ENCODE data around the gene DNAJC8.

DNAJC8 gene

DNA sequence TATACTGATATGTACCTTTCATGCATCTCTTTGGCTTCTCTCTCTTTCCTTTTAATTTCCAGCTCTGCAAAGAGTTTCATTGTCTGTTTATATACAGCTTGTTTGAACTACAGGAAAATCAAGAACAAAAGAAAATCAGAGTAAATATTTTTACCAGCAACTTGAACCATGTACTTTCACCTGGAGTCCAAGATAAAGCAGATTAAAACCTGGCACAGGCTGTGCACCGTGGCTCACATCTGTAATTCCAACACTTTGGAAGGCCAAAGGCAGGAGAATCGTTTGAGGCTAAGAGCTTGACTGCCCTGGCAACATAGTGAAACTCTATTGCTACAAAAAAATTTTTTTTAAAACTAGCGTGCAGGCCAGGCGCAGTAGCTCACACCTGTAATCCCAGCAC, 27.6 kb downstream of the DNAJC8 start:
- no peak overlapping the region for H3K4me3 ChIP-seq (ENCODE audit: low read depth, low read length)

DNA sequence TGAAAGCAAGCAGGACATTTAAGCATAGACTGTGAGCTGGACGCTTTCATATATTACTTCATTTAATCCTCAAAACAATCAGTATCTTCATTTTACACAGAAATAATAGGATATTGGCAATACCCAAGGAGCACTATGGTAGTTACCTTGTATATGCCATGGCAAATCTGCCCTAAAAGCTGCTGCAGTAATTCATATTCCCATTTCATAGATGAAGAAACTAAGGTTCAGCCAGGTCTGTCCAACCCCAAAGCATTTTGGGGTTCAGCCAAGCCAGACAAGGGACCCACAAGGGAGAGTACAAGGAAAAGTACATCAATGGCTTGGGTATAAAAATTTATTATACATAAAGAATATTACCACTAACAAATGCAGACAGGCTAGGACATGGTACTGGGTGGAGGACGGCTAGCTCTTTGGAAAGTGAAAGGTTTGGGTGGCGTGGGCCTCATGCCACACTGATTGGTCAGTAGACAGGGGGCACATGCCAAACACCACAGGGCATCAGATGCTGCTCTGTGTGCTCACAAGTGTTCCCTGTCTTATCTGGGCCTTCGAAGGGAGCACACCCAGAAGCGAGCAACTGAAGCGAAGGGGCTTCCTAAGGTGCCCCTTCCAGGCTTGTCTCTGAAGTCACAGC, 32.5 kb downstream of the DNAJC8 start:
- no peak overlapping the region for H3K4me3 ChIP-seq (ENCODE audit: low read depth, low read length)

DNA sequence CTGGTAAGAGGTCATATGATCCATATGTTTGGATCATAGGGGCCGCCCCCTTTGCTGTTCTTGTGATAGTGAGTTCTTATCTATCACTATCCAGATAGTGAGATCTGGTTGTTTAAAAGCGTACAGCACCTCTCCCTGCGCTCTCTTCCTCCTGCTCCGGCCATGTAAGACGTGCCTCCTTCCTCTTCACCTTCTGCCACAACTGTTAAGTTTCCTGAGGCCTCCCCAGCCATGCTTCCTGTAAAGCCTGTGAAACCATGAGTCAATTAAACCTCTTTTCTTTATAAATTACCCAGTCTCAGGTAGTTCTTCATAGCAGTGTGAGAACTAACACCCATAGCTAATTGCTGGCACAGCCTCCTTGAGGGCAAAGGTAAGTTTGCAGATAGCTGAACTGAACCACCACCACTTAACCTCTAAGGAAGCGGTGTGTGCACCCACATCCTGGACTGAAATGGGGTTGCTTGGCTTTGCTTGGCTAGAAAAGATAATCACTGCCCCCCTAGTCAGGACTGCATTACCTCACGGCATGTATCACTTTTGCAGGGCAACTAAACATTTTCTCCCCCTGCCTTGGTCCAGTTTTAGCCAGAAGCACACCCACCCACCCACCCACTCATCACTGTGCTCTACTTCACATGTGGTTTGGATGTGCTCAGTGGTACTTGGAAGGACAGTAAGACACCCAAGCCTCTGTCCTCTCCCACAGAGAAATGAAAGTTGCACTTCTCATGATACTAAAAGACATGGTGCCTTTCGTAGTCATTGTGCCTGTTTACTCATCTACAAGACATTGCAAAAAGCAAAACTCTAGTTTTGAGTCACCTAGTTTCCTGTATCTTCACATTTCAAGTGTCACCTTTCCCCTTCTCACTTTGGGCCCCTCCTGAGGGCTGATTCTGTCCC, 33.2 kb downstream of the DNAJC8 start:
- H3K4me3 ChIP-seq (ENCODE audit: low read depth, low read length) = no peak overlapping the region

DNA sequence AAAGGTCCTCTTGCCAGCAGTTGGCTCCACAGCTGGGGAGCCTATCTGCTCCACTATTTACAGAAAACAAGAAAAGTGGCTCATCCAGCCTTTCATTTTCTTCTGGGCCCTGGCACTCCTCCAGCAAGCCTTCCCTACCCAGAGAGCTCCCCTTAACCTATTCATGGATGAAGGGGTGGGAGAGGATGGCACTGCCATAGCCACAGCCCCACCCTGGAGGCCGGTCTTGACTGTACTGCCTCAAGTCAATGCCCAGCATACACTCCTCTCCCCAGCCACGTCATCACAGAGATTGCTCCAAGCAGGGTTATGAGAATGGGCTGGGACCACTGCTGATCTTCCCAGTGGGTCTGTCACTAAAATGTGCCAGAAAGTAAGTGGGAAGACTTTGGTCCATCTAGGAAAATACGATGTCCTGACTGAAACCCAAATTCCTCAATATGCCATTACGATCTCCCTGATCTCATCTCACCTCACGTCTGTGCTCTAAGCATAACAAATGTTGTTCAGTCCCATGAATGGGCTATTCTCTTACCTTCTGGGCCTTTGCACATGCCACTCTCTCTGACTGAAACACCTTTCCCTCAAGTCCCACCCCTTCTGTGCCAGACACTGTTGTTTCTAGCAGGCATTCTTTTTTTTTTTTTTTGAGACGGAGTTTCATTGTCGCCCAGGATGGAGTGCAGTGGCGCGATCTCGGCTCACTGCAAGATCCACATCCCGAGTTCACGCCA, 35.0 kb downstream of the DNAJC8 start:
- H3K4me3 ChIP-seq (ENCODE audit: low read depth, low read length) = no peak overlapping the region

DNA sequence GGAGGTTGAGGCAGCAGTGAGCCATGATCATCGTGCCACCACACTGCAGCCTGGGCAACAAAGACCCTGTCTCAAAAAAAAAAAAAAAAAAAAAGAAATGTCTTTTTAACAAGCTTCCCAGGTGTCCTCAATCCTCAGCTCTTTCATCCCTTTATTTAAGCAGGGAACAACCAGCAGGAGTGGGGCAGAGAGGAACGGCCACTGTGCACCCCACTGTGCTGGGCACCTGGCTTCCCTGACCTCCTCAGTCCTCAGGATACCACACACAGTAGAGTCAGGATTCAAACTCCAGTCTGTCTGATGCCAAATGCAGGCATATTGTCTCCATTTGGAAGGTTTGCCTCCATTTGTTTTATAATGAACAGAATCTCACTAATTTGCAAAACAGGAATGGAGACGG, 36.5 kb downstream of the DNAJC8 start:
- H3K4me3 ChIP-seq (ENCODE audit: low read depth, low read length) = no peak overlapping the region

DNA sequence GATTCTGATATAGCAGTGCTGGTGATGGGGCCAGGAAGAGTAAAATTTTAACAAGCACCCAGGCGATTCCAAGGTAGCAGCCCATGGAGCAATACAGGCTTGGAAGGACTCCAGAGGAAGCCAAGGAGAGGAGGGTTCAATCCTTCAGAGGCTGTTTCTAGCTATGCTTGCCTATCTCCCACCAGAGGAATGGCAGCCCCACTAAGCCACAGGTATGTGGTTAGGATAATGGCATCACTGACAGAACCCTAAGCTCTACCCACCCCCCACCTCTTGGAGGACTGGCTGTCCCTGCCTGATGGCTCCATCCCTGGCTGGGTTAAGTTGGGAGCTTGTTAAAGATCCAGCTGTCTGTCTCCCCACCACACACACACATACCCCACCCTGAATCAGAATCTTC, 37.0 kb downstream of the DNAJC8 start:
- no peak overlapping the region for H3K4me3 ChIP-seq (ENCODE audit: low read depth, low read length)

DNA sequence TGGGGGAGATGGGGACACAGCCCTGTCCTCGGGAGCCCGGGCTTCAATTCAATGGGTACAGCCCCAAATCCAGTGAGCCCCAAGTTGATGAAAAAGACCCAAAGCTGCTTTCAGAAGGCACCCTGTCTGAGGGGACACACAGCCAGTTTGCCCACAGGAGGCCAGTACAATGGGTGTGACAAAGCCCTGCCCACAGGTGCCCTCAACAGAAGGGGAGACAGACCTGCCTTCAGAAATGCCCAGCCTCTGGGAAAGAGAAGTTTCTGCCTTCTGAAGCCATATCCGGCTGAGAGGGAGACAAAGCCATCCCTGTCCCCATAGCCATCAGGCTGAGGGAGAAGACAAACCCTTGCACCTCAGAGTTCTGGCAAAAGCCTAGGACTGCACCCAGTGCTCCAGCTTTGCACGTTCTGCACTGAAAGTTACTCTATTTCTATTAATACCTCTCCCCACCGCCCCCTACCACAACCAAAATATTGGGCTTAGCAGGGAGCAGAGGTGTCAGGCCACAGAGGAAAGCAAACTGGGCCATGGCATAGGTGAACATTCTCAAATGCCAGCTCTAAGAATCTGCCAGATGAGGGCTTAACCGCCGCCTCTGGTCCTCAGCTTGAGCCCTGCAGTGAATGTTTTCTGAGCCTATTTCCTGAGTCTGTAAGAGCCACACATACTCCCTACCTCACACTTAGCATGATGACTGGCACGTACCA, 38.3 kb downstream of the DNAJC8 start:
- no peak overlapping the region for H3K4me3 ChIP-seq (ENCODE audit: low read depth, low read length)

DNA sequence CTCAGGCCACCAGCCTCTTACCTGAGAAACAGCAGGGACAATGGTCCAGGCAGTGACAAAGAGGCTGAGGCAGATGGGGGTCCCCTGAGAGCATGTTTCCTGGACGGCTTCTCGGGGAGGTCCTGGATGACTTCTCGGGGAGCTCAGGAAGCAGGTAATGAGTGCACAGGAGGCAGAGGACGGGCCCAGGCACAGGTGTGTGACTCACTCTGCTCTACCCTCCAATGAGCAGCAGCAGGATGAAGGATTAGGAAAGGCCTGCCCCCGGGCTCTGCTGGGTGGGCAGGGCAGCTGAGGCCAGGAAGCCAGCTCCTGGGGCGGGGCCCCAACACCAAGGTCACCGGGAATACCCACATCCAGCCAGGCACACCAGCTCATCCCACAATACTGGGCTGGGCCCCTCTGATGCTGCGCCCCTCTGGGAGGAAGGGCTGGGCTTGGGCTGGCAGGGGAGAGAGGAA, 39.1 kb downstream of the DNAJC8 start:
- no peak overlapping the region for H3K4me3 ChIP-seq (ENCODE audit: low read depth, low read length)

DNA sequence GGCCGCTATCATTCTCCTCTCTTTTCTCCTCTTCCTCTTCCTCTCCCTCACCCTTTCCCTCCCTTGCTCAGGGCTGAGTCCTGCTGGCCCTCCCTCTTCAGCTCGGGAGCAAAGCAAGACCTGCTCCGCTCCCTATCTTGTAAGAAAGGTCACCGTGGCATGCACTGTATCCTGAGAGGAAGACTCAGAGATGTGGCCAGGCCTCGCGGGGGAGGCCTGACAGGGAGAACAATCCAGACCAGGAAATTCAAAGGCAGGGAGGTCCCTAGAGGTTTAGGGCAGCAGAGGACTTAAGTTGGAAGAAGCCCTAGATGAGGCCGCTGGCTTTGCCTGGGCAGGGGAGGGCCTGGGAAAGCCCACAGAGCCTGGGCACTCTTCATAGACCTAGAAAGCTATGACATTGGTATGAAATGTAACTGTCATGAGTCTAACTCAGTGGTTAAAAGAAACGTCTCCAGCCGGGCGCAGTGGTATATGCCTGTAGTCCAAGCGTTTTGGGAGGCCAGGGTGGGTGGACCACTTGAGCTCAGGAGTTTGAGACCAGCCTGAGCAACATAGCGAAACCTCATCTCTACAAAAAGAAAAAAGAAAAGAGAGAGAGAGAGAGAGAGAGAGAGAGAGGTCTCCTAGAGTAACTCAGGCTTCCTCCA, 41.7 kb downstream of the DNAJC8 start:
- H3K4me3 ChIP-seq (ENCODE audit: low read depth, low read length) = no peak overlapping the region

DNA sequence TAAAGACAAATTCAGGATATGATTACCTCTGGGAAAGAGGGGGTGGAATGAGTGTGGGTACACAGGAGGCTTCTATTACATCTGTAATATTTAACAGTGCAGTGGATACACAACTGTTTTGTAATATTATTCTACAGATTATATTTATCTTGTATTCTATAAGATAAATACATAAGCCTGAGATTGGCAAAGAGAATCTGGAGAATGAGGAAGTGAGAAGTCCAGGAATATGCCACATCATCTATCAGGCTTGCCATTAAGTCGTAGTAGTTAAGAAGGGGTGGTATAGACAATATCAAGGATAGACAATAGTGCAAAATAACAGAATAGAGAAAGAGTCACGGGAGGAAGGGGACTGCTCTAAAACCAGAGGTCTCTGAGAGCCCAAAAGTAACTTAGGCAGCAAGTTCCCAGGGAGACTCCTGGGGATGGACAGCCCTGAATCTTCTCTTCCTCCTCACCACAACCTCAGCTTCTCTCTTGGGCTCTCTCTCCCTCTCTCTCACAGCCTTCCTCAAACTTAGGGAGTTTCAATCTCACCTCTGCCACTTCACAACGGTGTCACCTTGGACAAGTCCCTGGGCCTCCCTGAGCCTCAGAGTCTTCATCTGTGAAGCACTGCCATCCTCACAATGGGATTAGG, 42.4 kb downstream of the DNAJC8 start:
- H3K4me3 ChIP-seq (ENCODE audit: low read depth, low read length) = no peak overlapping the region

DNA sequence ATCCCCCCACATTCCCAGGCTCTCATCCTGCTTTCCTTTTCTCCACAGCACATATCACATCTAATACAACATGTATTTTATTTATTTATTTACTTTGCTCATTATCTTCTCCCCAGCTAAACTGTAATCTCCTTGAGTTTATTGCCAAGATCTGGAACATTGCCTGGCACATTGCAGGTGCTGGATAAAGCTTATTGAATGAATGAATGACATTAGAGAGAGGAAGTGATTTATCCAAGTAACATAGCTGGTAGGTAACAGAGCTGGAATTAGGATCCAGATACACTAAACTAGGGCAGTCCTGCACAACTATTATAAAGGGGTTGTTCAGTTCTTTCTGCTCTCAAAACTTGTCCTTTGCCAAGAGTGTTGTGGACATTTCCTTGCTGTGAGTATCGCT, 47.8 kb downstream of the DNAJC8 start:
- H3K4me3 ChIP-seq (ENCODE audit: low read depth, low read length) = no peak overlapping the region

DNA sequence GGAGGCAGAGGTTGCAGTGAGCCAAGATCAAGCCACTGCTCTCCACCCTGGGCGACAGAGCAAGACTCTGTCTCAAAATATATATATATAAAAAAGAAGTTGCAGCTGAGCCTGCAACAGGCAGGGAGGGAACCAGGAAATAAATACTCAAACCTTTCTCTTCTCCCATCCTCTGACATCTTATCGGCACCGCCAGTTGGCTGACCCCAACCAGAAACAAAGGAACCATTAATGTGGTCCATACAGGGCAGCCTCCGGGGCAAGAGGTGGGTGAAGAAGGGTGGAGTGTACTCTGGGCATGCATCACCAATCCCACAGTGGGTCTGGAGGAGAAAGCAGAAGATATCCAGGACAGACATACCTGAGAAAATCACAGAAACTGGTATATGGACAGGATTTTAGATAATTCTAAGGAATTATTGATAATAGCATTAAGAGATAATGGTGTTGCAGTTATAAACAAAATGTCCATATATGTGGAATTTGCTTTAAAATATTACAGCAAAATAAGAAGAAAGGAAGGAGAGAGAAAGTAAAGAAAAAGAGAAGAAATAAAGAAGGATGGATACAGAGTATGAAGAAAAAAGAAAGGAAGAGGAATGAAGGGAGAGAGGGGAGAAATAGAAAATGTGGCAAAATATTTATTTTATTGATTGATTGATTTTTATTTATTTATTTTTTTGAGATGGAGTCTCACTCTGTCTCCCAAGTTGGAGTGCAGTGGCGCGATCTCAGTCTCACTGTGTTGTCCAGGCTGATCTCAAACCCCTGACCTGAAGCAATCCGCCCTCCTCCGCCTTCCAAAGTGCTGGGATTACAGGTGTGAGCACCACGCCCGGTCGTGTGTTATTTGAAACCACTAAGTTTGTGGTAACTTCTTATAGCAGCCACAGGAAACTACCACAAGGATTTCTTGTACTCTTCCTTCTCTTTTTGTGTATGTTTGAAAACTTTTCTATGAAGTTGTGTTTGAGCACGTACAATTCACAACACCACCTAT, 52.2 kb downstream of the DNAJC8 start:
- H3K4me3 ChIP-seq (ENCODE audit: low read depth, low read length) = no peak overlapping the region

DNA sequence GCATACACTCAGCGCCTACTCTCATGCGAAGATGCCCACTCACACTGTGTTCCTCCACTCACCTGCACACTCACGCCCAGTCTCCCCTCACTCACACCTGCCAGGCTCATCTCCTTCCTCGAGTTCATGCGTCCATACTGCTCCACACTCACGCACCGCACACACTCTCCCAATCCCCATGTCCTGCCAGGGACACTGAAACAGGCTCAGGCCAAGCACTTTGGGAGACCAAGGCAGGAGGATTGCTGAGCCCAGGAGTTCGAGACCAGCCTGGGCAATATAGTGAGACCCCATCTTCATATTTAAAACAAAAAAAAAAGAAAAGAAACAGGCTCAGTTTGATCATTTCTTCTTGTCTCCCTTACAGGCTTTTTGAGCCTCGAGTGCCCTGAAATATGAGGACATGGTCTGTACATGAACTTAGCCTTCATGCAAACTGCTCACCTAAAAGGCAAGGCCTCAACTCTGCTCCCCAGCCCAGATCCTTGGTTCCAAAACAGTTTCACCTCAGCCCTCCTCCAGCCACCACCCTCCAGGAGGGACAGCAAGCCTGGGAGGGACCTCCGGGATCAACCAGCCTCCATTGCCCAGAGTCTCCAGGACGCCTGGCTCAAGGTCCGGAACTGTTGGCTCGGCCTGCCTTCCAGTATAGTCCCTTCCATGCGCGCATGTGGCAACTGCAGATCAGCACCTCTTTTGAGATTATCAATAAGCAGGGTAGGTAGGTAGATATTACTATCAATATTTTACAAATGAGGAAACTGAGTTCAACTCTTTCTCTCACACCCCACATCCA, 53.9 kb downstream of the DNAJC8 start:
- H3K4me3 ChIP-seq (ENCODE audit: low read depth, low read length) = no peak overlapping the region

DNA sequence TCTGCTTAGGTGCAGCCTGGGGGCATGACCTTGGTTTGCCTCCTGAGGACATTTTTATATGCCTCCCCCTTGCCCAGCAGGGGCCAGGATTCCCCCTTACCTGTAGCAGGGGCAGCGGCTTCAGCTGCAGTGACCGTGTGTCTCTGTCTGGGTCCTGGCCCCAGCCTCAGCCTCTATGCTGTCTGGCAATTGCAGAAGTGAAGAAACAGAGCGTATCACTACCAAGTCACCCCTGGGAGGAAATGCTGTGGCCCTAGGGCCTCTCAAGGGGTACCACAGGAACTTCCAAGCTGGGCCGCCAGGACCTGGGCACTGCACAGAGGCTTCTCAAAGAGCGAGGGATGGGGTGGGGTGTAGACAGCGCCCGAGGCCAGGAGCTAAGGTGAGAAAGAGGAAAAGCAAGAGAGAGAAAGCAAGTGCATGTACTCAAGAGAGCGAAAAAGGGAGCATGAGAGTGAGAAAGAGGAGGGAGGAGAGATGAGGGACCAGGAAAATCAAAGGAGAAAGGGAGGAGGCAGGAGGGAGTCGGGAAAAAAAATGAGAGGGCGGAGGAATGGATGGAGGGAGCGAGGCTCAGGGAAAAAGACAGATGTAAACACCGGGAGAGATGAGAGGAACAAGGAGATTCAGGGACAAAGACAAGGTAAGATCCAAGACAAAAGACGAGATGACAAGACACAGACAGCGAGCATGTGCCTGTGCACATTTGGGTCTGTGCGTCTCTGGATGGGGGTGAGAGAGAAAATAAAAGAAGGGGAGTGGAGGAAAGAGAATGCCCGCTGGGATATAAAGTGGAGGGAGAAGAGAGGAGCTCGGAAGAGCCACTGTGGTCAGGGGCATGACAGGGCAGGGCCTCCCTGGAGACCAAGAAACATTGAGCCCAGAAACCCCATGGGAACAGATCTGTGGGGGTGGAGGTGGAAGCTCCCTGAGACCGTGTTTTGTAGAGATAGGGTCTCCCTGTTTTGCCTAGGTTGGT, 56.0 kb downstream of the DNAJC8 start, which contains the start of gene PTAFR:
Gene PTAFR (minus strand): TSS at position 199 of the 979 bp plus-strand sequence. CDS start 25,669 bp downstream, outside the sequence.
- H3K4me3 ChIP-seq (ENCODE audit: low read depth, low read length) = no peak within 1 kb of the TSS

DNA sequence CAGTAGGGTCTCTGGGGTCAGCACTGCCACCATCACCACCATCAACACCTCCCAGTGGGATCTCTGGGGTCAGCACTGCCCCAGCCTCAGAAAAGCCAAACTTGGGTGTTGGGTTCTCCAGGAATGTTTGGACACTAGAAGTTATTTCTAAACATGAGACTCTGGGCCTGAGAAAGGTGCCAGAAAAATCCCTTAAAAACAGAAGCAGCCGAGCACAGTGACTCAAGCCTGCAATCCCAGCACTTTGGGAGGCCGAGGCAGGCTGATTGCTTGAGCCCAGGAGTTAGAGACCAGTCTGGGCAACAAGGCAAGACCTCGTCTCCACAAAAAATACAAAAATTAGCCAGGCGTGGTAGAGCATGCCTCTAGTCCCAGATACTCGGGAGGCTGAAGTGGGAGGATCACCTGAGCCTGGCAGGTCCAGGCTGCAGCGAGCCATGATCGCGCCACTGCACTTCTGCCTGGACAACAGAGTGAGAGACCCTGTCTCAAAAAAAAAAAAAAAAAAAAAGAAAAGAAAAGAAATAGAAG, 56.8 kb downstream of the DNAJC8 start:
- H3K4me3 ChIP-seq (ENCODE audit: low read depth, low read length) = no peak overlapping the region

DNA sequence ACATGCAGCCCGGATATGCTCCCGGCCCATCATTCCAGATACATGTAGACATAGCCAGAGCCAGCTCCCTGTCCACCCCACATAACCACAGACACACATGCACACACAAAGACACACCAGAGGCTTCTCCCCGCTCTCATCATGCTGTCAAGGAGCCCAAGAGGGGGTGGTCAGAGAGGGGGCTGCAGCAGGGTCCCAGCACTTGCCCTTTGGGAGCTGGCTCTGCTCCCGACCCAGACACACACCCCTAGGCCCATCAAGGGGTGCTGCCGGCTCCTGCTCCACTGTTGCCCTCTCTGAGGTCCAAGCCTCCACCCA, 58.9 kb downstream of the DNAJC8 start:
- H3K4me3 ChIP-seq (ENCODE audit: low read depth, low read length) = no peak overlapping the region

Data from iPS-11a (cell line).